GM12892 (cell line): ENCODE results near the gene NXPH3.

Experiments
- POLR2A ChIP-seq: IDR thresholded peaks from 2 replicates; pipeline ENCODE4 v1.6.1; 2011; ENCODE audit warnings: low read depth, low read length, control low read depth
- POLR2AphosphoS5 ChIP-seq: IDR thresholded peaks from 2 replicates; pipeline ENCODE4 v1.6.1; 2011; ENCODE audit warnings: low read depth, low read length, control low read depth
- TAF1 ChIP-seq: IDR thresholded peaks from 2 replicates; pipeline ENCODE4 v1.6.1; 2011; ENCODE audit warnings: low read depth, mild to moderate bottlenecking, control low read depth, low read length, borderline replicate concordance

- TF ChIP-seq POLR2A (no peak), POLR2AphosphoS5 (no peak), TAF1 (no peak)
Observed at GRCh38 chr17:49580055-49580721, 4.5 kb downstream of the NXPH3 start.
